Measurements from ENCODE around the gene NEUROD1.

DNA sequence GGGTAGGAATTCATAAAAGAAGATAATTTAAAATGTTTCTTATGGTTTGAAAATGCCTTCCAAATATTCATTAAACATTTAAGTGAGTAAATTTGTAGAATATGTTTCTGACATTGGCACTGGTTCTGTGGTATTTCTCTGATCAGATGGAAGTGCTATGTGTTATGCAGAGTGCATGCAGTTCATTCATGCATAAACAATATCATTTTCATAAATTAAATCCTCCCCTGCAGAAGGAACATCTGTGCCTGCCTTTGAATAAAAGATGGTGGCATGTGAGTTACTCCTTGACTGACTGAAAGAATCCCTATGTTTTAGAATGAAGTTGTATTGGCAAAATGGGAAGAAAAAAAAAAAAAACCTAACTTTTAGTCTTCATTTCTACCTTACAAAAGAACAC is 5.9 kb downstream of the NEUROD1 start:
- TF ChIP-seq POLR2A (IDR thresholded peaks at IDR 0.05) (no peak), CTCF (IDR thresholded peaks at IDR 0.05) (no peak), EP300 (IDR thresholded peaks at IDR 0.05) (no peak)
